UCSD-AML1 (cell line): Measurements from ENCODE around the gene AGBL3.

ENCODE experiments used
- DNase-seq: peaks from one replicate; lab custom pipeline; 2025; ENCODE audit not compliant: unreplicated experiment; lab: John Stamatoyannopoulos, UW

Gene AGBL3

DNA sequence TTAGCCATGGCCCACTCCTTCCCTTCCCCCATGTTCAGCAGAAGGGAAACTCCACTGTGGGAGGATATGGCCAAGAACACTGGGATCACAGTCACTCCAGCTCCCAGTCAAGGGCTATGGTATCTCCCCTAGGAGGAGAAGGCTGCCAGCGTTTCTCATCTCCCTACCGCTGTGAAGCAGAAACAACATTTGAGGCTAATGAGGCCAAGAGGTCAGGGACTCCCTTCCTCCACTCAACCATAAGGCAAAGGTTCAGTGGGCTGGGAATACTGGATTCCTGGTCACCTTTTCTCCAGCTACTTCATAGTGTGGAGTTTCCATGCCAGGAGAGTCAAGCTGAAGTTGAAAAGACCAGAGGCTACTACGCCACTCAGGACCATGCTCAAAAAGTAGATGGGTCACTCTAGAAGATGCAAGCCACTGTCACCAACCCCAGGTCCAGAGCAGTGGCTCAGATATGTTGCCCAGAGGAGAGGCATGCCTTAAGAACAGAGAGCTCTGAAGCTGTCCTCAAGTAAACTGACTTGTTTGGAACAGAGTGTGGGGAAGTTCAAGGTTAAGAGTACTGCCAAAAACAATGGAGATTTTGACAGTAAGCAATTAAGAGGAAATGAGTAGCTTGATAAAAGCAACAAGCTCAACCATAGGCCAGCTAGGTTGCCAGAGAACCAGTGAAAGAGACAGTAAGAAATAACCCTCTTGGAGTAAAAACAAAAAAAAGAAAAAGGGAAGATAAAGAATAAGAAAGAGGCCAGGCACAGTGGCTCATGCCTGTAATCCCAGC is 157.8 kb downstream of the AGBL3 start:
- no peak for DNase-seq

DNA sequence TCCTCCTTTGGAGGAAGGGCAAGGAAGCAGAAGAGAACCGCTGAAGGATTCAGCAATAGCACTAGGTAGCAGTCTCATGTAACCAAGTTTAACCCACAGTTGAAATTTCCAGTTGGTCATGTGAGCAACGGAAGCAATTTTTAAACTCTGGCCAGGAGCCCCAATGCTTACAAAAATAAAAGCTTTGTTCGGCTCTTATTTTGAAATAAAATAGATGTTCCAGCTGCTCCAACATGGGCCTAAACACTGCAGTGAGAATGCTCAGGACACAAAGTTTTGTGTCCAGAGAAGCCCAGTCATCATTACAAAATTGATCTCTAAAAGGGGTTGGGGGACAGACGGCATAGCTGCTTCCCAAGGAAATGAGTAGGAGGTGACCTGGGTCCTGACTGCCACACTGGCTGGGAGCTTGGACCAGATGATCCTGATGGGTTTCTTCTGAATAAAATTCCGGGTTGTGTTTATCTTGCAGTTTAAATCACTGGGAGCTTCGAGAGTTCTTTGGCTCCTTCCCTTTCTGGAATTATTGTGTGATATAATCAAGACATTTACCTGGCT is 161.1 kb downstream of the AGBL3 start:
- DNase-seq: no peak

GRCh38 chr7:135147899-135148721 is 161.8 kb downstream of the AGBL3 start, which contains the start of gene TMEM140:
TMEM140 (plus strand) TSS chr7:135148072; CDS start chr7:135164442, 16,370 bp downstream.
- DNase-seq: peak; percentile 14

GRCh38 chr7:135150072-135150782 is 163.9 kb downstream of the AGBL3 start:
- no peak for DNase-seq

- no peak for DNase-seq
Observed at GRCh38 chr7:135151132-135151531, 164.8 kb downstream of the AGBL3 start.

DNA sequence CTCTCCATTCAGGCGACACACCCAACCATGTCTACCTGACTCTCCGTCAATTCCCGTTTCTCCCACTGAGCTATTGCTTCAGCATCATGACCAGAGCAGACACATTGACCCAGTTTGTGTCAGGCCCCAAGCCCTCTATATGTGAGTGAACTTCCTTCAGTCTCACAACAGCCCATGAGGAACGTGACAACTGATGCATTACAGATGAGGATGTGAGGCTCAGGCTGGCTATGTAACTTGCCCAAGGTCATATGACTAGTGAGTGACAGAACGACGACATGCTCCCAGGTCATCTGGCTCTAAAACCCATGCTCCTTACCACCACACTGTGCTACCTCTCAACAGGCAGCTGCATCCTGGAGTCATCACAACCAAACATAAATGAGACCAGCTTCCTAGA is 165.2 kb downstream of the AGBL3 start:
- no peak for DNase-seq

- no peak for DNase-seq
Observed at GRCh38 chr7:135152442-135152841, 166.1 kb downstream of the AGBL3 start.

- no peak for DNase-seq
Observed at GRCh38 chr7:135154734-135155133, 168.4 kb downstream of the AGBL3 start.

GRCh38 chr7:135156290-135156689 is 170.0 kb downstream of the AGBL3 start:
- no peak for DNase-seq

DNA sequence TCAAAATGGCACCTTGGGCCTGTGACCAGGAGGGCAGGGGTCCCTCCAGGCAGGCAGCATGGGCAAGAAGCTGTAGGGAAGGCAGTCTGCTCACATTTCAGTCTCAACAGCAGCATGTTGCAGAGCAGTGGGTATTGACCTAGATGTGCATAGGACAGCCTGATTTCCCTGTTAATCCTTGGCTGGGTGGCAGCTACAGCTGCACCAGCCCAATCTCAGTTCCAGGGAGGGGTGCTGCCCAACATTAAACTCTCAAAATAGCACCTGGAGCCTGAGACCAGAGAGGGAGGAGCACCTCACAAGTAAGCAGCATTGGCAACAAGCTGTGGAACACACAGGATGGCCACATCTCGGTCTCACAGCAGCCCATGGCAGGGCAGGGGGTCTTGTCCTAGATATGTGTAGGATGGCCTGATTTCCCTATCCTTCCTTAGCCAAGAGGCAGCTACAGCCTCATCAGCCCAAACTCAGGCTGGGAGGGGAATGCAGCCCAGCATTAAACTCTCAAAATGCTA is 171.9 kb downstream of the AGBL3 start:
- no peak for DNase-seq

- no peak for DNase-seq
Observed at GRCh38 chr7:135158874-135159273, 172.6 kb downstream of the AGBL3 start.

GRCh38 chr7:135159359-135160085 is 173.2 kb downstream of the AGBL3 start:
- DNase-seq: no peak

GRCh38 chr7:135160098-135160857 is 174.0 kb downstream of the AGBL3 start:
- DNase-seq: no peak

DNA sequence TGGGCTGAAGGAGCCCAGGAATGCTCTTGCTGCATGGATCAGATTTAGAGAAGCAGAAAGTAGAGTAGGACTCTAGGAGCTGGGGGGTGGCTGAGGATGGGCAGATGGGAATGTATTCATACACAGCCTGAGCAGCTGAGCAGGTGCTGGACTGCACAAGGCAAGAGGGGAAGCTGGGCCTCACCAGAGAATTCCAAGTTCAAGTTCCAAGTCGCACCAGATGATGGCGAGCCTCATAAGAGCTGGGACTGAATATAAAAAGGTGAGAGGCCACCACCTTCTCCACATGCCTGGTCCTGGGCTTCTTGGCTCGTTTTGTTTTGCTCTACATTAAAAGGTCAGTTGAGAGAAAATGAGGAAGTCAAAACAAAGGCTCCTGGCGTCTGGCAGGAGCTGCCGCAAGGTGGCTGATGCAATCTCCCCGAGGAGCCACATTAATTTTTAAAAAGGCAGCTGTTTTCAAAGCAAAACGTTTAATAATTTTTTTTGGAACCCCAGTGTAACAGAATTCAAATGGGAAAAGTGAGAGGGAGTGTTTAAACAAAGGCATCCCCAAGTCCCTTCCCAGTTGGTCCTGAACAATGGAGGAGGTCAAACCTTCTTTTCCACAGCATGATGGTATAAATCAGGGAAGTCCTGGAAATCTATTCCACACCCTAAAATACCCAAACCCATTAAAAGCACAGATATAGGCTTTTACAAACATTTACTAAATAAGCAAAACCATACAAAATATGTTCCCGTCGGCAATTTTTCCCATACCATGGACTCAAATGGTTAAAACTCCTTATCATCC is 174.7 kb downstream of the AGBL3 start:
- DNase-seq: peak; percentile 31

- DNase-seq: no peak
Observed at GRCh38 chr7:135161669-135162068, 175.4 kb downstream of the AGBL3 start.

- no peak for DNase-seq
Observed at GRCh38 chr7:135162382-135163001, 176.2 kb downstream of the AGBL3 start.

- no peak for DNase-seq
Observed at GRCh38 chr7:135164357-135165061, 178.2 kb downstream of the AGBL3 start.

DNA sequence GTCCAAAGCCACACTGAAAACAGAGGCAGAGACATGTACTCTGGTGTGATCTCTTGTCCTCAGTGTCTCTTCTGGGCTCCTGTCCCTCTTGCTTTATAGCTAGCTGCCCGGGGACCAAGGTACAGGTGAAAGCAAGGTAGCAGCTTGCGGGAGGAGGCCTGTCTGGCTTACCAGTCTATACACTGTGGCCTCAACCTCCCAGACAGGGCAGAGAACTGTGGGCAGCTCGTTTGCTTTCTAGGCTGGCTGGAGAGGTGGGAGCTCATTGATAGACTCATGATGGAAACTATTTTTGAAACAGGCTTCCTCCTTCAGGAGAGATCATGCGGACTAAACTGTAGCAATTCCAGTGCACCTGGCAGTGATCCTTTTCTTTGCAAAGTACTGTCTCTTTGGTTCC is 179.6 kb downstream of the AGBL3 start:
- DNase-seq: no peak
